ENCODE measurements around the gene TRIM24. TPM values are rescaled to one million over a fixed set of nuclear protein-coding genes. Genes with fewer than 3 reads are reported as not detected.

Gene TRIM24
- total and polyA plus RNA-seq, 10 of the 15 experiments (the other 5 are each of a cell fraction or from before 2014, with no cell fraction given) = 4.6 to 23.5 (median 13.6) TPM

DNA sequence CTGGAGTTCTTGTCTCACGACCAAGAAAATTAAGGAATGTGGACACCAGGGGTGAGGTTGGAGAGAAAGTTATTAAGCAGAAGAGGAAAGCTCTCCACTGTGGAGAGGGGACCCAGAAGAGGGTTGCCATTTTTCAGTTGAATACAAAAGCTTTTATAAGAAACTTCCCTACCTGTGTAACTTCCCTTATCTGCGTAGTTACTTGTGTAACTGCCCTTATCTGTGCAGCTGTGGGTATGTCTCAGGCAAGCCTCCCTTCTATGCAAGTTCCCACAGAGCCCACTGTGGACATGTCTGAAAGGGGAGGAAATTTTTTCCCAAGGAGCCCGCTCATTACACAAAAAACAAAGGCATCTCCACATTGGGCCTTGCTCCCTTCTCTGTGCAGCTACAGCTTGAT is 146.2 kb downstream of the TRIM24 start:
- 79% methylated on average over 3 of the region's 3 CpGs for WGBS (ENCODE audit: insufficient coverage, insufficient replicate concordance, low lambda C conversion rate, missing lambda C conversion rate)
- no peak for ATAC-seq
- CTCF ChIA-PET = no interaction called here

More for the DNA sequence above, 146.2 kb downstream of the TRIM24 start:
- Histone ChIP-seq H3K9ac (ENCODE audit: control insufficient read depth, insufficient read depth, low read length) (no peak overlapping the region), H3K36me3 (ENCODE audit: control insufficient read depth in 2 of 2, insufficient read depth in 2 of 2, low read length in 1 of 2) (no peaks in the 10 kb centered on the region), H4K20me1 (ENCODE audit: control insufficient read depth, insufficient read depth) (no peaks in the 10 kb centered on the region), H3K4me2 (ENCODE audit: control insufficient read depth, insufficient read depth) (no peak overlapping the region), H3K9me3 (replicated peaks; ENCODE audit: control insufficient read depth, insufficient read depth, low read length) (no peaks in the 10 kb centered on the region), H3K4me1 (ENCODE audit: control insufficient read depth, insufficient read depth, low read length) (no peaks in the 10 kb centered on the region), H3K79me2 (ENCODE audit: control insufficient read depth, insufficient read depth, low read length) (no peaks in the 10 kb centered on the region), H3K4me3 (no peak overlapping the region), H3K27ac (ENCODE audit: control insufficient read depth, insufficient read depth) (no peak overlapping the region), H2AFZ (ENCODE audit: control insufficient read depth, low read depth, low read length) (no peak overlapping the region), H3K27me3 (replicated peaks in 1 of 2; ENCODE audit: control insufficient read depth in 2 of 2, insufficient read depth in 2 of 2, low read length in 1 of 2) (no peaks in the 10 kb centered on the region)
- no TSS peak for BruUV-seq (replicated peaks)
- FAIRE-seq (no peak), DNase-seq (ENCODE audit: low read depth, low spot score) (no peak)
- POLR2A ChIA-PET = no interaction called here
- TF ChIP-seq, protein P1, sequence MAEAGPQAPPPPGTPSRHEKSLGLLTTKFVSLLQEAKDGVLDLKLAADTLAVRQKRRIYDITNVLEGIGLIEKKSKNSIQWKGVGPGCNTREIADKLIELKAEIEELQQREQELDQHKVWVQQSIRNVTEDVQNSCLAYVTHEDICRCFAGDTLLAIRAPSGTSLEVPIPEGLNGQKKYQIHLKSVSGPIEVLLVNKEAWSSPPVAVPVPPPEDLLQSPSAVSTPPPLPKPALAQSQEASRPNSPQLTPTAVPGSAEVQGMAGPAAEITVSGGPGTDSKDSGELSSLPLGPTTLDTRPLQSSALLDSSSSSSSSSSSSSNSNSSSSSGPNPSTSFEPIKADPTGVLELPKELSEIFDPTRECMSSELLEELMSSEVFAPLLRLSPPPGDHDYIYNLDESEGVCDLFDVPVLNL (IDR thresholded peaks at IDR 0.05; ENCODE audit: low read depth, low read length) = no peak
- TF ChIP-seq, protein P2, sequence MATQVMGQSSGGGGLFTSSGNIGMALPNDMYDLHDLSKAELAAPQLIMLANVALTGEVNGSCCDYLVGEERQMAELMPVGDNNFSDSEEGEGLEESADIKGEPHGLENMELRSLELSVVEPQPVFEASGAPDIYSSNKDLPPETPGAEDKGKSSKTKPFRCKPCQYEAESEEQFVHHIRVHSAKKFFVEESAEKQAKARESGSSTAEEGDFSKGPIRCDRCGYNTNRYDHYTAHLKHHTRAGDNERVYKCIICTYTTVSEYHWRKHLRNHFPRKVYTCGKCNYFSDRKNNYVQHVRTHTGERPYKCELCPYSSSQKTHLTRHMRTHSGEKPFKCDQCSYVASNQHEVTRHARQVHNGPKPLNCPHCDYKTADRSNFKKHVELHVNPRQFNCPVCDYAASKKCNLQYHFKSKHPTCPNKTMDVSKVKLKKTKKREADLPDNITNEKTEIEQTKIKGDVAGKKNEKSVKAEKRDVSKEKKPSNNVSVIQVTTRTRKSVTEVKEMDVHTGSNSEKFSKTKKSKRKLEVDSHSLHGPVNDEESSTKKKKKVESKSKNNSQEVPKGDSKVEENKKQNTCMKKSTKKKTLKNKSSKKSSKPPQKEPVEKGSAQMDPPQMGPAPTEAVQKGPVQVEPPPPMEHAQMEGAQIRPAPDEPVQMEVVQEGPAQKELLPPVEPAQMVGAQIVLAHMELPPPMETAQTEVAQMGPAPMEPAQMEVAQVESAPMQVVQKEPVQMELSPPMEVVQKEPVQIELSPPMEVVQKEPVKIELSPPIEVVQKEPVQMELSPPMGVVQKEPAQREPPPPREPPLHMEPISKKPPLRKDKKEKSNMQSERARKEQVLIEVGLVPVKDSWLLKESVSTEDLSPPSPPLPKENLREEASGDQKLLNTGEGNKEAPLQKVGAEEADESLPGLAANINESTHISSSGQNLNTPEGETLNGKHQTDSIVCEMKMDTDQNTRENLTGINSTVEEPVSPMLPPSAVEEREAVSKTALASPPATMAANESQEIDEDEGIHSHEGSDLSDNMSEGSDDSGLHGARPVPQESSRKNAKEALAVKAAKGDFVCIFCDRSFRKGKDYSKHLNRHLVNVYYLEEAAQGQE (IDR thresholded peaks at IDR 0.05; ENCODE audit: low read depth, low read length) = no peak
- TF ChIP-seq, protein P3, sequence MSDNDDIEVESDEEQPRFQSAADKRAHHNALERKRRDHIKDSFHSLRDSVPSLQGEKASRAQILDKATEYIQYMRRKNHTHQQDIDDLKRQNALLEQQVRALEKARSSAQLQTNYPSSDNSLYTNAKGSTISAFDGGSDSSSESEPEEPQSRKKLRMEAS (IDR thresholded peaks at IDR 0.05; ENCODE audit: low read depth, low read length) = no peak
- TF ChIP-seq CHD2 (IDR thresholded peaks at IDR 0.05; ENCODE audit: borderline replicate concordance, low read depth, low read length) (no peak), JUNB (IDR thresholded peaks at IDR 0.05) (no peak), ATF7 (IDR thresholded peaks at IDR 0.05; ENCODE audit: low read depth) (no peak), NFIC (IDR thresholded peaks at IDR 0.05; ENCODE audit: low read depth, low read length) (no peak), GATAD2B (conservative IDR thresholded peaks at IDR 0.05; ENCODE audit: low read depth) (no peak), BCL11A (IDR thresholded peaks at IDR 0.05; ENCODE audit: low read depth, low read length) (no peak), PAX5 (IDR thresholded peaks at IDR 0.05; ENCODE audit: borderline replicate concordance, low read depth, low read length) (no peak), SPI1 (IDR thresholded peaks at IDR 0.05; ENCODE audit: borderline replicate concordance, insufficient read depth, low read depth, low read length) (no peak), NR2C1 (IDR thresholded peaks at IDR 0.05) (no peak), JUND (IDR thresholded peaks at IDR 0.05; ENCODE audit: low read depth, low read length) (no peak), EGR1 (IDR thresholded peaks at IDR 0.05; ENCODE audit: borderline replicate concordance in 1 of 2, low read depth in 2 of 2, low read length in 2 of 2) (no peak)
- TF ChIP-seq, protein P4, sequence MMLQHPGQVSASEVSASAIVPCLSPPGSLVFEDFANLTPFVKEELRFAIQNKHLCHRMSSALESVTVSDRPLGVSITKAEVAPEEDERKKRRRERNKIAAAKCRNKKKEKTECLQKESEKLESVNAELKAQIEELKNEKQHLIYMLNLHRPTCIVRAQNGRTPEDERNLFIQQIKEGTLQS (IDR thresholded peaks at IDR 0.05; ENCODE audit: borderline replicate concordance, extremely low read depth, low read depth, low read length) = no peak
- RAD21 ChIA-PET (ENCODE audit: unreplicated experiment) = no interaction called here
- SMC1A ChIA-PET (ENCODE audit: uncharacterized antibody, unreplicated experiment) = interaction anchor here (0.6 kb wide), 1 partner anchor 18 kb away, joined by 3 read pairs; no protein-coding TSS in a partner anchor
- in situ Hi-C loops (cut with MboI) = no loop called here
- intact Hi-C loops (cut with micrococcal nuclease; ENCODE audit: unreplicated experiment) = no loop called here

All from GM12878 (cell line).